ENCODE measurements around the gene PECR.

DNA sequence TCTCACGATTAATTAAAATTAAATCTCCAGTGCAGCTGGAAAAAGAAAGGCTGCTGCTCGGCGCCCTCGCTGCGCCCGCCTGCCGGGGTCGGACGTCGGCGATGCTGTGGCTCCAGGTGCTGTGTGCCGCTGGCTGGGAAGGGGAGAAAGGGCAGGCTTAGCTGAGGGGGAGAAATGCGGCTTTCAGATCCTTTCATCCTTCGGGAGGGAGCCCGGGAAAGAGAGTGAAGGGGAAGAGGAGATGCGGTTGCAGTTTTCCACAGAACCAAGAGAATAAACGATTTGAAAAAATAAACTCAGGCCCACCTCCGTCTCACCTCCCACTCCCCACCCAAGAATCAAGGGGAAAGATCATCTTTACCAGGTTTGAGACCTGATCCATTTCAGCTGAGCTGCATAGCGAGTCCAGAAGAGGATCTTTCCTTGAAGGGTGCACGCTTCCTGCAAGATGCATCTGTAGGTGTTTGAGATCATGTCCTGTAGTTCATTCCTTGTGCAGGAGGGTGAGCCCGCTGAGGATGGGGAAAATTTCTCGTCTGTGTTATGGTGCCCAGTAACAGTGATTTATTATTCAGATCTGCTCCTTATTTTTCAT, 605 bp upstream of the PECR start:
- TF ChIP-seq POLR2AphosphoS5 (IDR thresholded peaks at IDR 0.05; ENCODE audit: low read depth, low read length), result no peak
- no peak for TF ChIP-seq TAF1 (IDR thresholded peaks at IDR 0.05; ENCODE audit: borderline replicate concordance, insufficient read depth, low read length)
- no peak for TF ChIP-seq REST (IDR thresholded peaks at IDR 0.05; ENCODE audit: insufficient read depth in 1 of 2, low read depth in 2 of 2, low read length in 2 of 2)
